ENCODE data around the gene ANKRD36C.
"Not testable (repeated sequence)": the region's sequence is repeated elsewhere in the genome, so short reads cannot be mapped to it uniquely, and the experiment has no call there.

Gene ANKRD36C

DNA sequence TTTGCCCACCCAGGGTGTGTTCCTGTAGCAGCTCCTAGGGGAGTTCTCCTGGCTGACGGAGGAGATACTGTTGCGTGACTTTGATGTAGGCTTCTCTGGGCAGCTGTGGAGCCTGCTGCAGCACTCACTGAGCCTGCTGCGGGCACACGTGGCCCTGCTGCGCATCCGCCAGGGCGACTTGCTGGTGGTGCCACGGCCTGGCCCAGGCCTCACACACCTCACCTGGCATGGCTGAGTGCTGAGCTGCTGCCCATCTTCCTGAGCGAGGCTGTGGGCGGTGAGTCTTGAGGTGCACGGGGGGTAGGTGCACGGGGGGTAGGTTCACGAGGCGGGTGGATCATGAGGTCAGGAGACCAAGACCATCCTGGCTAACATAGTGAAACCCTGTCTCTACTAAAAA lies 191.7 kb downstream of the ANKRD36C start:
- DNase-seq (ENCODE audit: extremely low read depth in 1 of 2, low read depth in 1 of 2) = no peak

DNA sequence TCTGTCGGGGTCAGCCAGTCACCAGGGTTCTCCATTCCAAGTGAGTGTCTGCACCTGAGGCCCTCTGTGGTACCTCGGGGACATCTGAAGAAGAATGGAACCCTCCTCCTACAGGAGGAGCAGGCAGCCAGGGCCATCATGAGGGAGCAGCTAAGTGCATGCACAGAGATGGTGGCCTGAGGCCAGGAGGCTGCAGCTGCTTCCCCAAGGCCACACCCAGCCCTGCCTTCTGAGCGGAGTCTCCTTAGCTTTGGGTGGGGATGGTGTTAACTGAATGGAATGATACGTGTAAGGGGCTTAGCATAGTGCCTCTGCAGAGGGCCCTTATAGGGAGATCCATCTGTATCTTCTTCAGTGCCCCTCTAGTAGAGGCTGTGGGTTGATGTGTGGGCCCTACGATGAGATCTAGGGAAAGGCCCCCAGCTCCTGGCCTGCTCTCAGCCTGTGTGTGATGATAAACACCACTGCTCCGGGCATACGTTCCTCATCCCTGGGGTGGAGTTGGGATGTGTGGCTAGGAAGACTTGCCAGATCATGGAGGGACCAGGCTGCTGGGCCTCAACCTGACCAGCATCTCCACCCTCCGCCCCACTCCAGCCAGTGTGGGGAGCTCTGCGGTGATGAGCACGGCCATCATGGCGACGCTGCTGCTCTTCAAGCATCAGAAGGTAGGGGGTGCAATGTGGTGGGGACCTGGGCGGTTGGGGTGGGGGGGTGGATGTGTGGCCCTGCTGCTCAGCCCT lies 192.3 kb downstream of the ANKRD36C start:
- DNase-seq (ENCODE audit: extremely low read depth in 1 of 2, low read depth in 1 of 2) = not testable (repeated sequence)

DNA sequence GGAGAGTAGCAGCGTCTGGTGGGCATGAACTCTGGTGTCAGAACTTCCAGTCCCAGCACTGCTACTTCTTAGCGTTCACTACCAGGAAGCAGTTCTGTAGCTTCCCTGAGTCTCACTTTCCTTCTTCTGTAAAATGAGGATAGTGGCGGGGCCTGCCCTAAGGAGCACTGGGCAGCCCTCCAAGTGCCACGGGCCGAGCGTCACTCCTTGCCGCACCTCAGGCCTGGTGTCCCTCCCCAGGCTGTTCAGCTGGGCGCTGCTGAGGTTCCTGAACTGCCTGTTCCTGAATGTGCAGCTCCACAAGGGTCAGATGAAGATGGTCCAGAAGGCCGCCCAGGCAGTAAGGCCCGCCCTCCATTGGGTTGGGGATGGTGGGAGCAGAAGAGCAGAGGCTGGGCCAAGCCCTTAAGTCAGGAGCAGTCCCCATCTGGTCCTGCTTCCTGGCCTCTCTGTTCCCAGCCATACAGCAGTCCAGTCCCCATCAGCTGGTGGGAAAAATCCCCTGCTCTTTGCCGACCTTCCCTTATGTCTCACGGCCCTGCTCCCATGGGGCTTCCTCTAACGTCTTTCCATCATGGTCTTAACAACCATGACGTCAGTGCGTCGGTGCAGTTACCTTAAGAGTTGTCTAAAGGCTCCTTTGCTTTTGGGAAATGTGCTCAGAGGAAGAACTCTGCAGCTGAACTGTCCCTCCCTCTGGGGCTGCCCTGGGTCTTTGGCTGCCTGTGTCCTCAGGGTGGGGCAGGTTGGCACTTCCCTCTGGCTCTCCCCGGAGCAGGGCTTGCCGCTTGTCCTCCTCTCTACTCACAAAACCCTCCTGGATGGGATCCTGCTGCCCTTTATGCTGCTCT lies 195.2 kb downstream of the ANKRD36C start:
- not testable (repeated sequence) for DNase-seq (ENCODE audit: extremely low read depth in 1 of 2, low read depth in 1 of 2)

DNA sequence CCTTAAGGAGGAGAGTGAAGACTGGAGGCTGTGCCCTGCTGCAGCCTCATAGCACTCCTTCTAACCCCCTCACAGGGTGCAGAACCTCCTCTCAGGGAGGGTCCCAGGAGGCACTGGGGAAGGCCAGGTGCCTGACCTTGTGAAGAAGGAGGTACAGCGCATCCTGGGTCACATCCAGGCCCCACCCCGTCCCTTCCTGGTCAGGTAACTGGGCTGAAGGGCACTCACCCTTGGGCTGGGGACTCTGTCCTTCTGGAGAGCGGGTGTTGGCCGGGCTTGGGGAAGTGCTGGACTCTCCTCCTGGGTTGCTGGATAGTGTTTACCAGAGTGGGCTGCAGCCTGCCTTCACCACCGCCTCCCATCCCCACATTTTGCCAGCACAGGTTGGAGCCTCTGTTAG lies 197.7 kb downstream of the ANKRD36C start:
- not testable (repeated sequence) for DNase-seq (ENCODE audit: extremely low read depth in 1 of 2, low read depth in 1 of 2)

DNA sequence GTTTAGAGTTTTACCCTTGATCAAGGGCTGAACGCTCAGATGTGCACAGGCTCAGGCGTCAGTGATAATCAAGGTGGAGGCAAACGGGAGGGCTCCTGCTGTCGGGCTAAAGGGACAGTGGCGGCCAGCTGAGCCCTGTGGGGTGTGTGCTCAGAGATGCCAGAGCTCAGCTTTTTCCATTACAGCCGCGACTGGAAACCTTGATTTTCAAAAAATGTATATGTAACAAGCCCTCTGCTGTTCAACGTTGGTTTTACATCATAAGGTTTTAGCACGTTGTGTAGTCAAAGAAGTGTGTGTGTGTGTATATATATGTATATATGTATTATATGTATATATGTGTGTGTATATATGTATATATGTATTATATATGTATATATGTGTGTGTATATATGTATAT lies 201.4 kb downstream of the ANKRD36C start:
- DNase-seq (ENCODE audit: extremely low read depth in 1 of 2, low read depth in 1 of 2) = not testable (repeated sequence)

DNA sequence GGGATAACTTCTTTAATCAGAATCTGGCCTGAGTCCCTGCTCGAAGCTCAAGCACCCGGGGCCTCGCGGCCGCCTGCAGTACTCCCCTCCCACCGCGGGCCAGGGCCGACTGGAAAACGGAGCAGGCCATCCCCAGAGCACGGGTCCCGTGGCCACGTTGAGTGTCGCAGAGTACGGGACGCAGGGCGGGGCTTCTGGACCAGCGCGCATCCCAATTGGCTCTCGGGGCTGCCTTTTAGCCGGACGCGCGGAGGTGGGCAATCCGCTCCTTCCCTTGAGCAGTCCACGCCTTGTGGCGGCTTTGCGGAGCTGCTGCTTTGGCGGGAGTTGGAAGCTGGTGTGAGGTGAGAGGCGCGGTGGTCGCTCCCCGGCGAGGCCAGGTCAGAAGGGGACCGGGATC lies 202.2 kb downstream of the ANKRD36C start:
- not testable (repeated sequence) for DNase-seq (ENCODE audit: extremely low read depth in 1 of 2, low read depth in 1 of 2)

DNA sequence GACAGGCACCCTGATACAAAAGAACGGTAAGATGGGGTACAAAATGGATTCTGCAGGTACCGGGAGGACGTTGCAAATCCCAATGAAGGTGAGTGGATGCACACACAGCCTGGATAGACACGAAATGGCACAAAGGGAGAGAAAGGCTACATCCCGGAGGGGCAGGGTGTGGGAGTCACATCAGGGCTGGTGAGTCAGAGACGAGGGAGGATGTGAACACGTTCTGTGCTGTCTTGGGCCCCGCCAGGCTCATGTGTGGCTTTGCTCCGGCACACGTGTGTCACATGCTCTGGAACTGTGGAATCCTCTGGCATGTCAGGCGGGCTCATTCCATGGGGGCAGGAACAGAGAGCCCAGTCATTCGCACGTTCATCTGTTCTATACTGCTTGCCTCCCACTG lies 203.0 kb downstream of the ANKRD36C start:
- DNase-seq (ENCODE audit: extremely low read depth in 1 of 2, low read depth in 1 of 2) = not testable (repeated sequence)
